A549 (cell line): ENCODE results near the gene GRK6. TPM values are rescaled to one million over a fixed set of nuclear protein-coding genes. Genes with fewer than 3 reads are reported as not detected.

ENCODE experiments used
- ATAC-seq, 2 experiments: fragments of 200-7000 bp in 1 of 2; fragments of >200 bp in 1 of 2; cut with Nextera tagmentation in 1 of 2; cut with Tn5 transposase in 1 of 2; 3 replicates each; pipeline versions ENCODE4 v1.8.0 to v1.9.1; 2018 to 2020; ENCODE audit warnings: mild to moderate bottlenecking in 1 of 2, moderate library complexity in 1 of 2
- CTCF ChIA-PET: fragments of 300-600 bp; sonication (Branson Sonifier 250); formaldehyde crosslinking; extraction: SDS; loops from one replicate; lab custom pipeline; 2021; ENCODE audit warnings: antibody characterized with exemption, inconsistent platforms; lab: Yijun Ruan, JAX
- POLR2A ChIA-PET: fragments of 350-600 bp; formaldehyde crosslinking; extraction: SDS; loops from one replicate; lab custom pipeline; 2021; ENCODE audit warnings: antibody characterized with exemption, inconsistent platforms; lab: Yijun Ruan, JAX
- DNase-seq, 2 experiments: peaks; one replicate each; pipeline versions ENCODE4 v3.0.0 to v3.0.0-alpha.2; 2011 to 2016; ENCODE audit warnings: low read depth in 1 of 2, low spot score in 1 of 2
- FAIRE-seq: peaks from 2 replicates; lab custom pipeline; 2011; peaks lifted over from hg19 to GRCh38; lab: Jason Lieb, UNC
- H3K27ac ChIP-seq, 2 experiments: fragments of >200 bp; sonication (Bioruptor Twin); formaldehyde crosslinking; 3 replicates each; pipeline ENCODE4 v1.5.1; 2016 to 2017
- H3K4me1 ChIP-seq: fragments of >200 bp; sonication (Bioruptor Twin); formaldehyde crosslinking; 3 replicates; pipeline ENCODE4 v1.6.1; 2016
- H3K4me2 ChIP-seq: fragments of >200 bp; sonication (Bioruptor Twin); formaldehyde crosslinking; 3 replicates; pipeline ENCODE4 v1.6.1; 2016
- H3K4me3 ChIP-seq: fragments of >200 bp; sonication (Bioruptor Twin); formaldehyde crosslinking; 3 replicates; pipeline ENCODE4 v1.5.1; 2016
- H3K9me3 ChIP-seq: fragments of >200 bp; sonication (Bioruptor Twin); formaldehyde crosslinking; 3 replicates; pipeline ENCODE4 v1.6.1; 2016
- BCL3 ChIP-seq: fragments of >200 bp; sonication (Bioruptor Twin); formaldehyde crosslinking; IDR thresholded peaks from 3 replicates; pipeline ENCODE4 v1.6.1; 2016
- E2F6 ChIP-seq: IDR thresholded peaks from 2 replicates; pipeline ENCODE4 v1.6.1; 2012; ENCODE audit warnings: low read depth, borderline replicate concordance
- ESRRA ChIP-seq: fragments of 150-350 bp; IDR thresholded peaks from 2 replicates; pipeline ENCODE4 v1.6.1; 2014; ENCODE audit warnings: mild to moderate bottlenecking, low read length, borderline replicate concordance
- FOSB ChIP-seq: fragments of 250-450 bp; sonication (Bioruptor Pico); IDR thresholded peaks from 2 replicates; pipeline ENCODE4 v1.5.0; 2020; ENCODE audit warnings: mild to moderate bottlenecking, moderate library complexity
- HDAC2 ChIP-seq: fragments of 200-600 bp; sonication (generic); IDR thresholded peaks from 2 replicates; pipeline ENCODE4 v1.6.1; 2016
- HES2 ChIP-seq: fragments of >200 bp; sonication (Bioruptor Twin); formaldehyde crosslinking; IDR thresholded peaks from 2 replicates; pipeline ENCODE4 v1.6.1; 2016
- JUN ChIP-seq, 2 experiments: fragments of >200 bp; sonication (Bioruptor Twin); formaldehyde crosslinking; IDR thresholded peaks; 2 replicates in 1 of 2; 3 replicates in 1 of 2; pipeline ENCODE4 v1.6.1; 2016 to 2017
- MAFK ChIP-seq: fragments of 450-650 bp; IDR thresholded peaks from 2 replicates; pipeline ENCODE4 v1.6.1; 2014; ENCODE audit not compliant: partially characterized antibody
- MAX ChIP-seq: IDR thresholded peaks from 2 replicates; pipeline ENCODE4 v1.6.1; 2012
- MYC ChIP-seq: IDR thresholded peaks from 2 replicates; pipeline ENCODE4 v1.6.1; 2012; ENCODE audit warnings: mild to moderate bottlenecking, inconsistent platforms, low read length, improper control_type of control experiment, borderline replicate concordance
- NFE2L2 ChIP-seq: fragments of 150-350 bp; conservative IDR thresholded peaks from 2 replicates; pipeline ENCODE4 v1.6.1; 2014; ENCODE audit warnings: low read length
- PHF8 ChIP-seq: fragments of 200-600 bp; sonication (generic); IDR thresholded peaks from 2 replicates; pipeline ENCODE4 v1.6.1; 2016; ENCODE audit warnings: low read depth, mild to moderate bottlenecking, antibody characterized with exemption, moderate library complexity, borderline replicate concordance
- POLR2A ChIP-seq: IDR thresholded peaks from 2 replicates; pipeline ENCODE4 v1.6.1; 2012; ENCODE audit warnings: mild to moderate bottlenecking, low read length
- RARB ChIP-seq: fragments of 250-450 bp; sonication (Bioruptor Pico); IDR thresholded peaks from 2 replicates; pipeline ENCODE4 v1.8.0; 2021; ENCODE audit warnings: mild to moderate bottlenecking, moderate library complexity
- RCOR1 ChIP-seq: fragments of 150-350 bp; IDR thresholded peaks from 2 replicates; pipeline ENCODE4 v1.6.1; 2014; ENCODE audit warnings: antibody characterized with exemption, low read length, low read depth
- RFX5 ChIP-seq: fragments of 450-650 bp; IDR thresholded peaks from 2 replicates; pipeline ENCODE4 v1.7.1; 2014; ENCODE audit warnings: antibody characterized with exemption, mild to moderate bottlenecking, moderate library complexity
- TFCP2L1 ChIP-seq: fragments of 250-450 bp; sonication (Bioruptor Pico); IDR thresholded peaks from 2 replicates; pipeline ENCODE4 v1.5.0; 2021; ENCODE audit warnings: mild to moderate bottlenecking
- ZFP36 ChIP-seq: fragments of 450-650 bp; IDR thresholded peaks from 2 replicates; pipeline ENCODE4 v1.6.1; 2014; ENCODE audit warnings: borderline replicate concordance; ENCODE audit not compliant: partially characterized antibody
- ZNF302 ChIP-seq: fragments of 250-450 bp; sonication (Bioruptor Pico); IDR thresholded peaks from 2 replicates; pipeline ENCODE4 v1.9.0; 2021; ENCODE audit warnings: inconsistent platforms, mild to moderate bottlenecking, moderate library complexity
- WGBS: methylation state at CpG from one replicate; pipeline ENCODE4 v1.1.6; 2017; ENCODE audit errors: missing lambda C conversion rate; 5-methylcytosine and 5-hydroxymethylcytosine counted together
- polyA plus RNA-seq, 4 experiments: library from polyadenylated mRNA; depleted of rRNA in 3 of 4; stranded (reverse); fragments of >200 nt; fragmentation: RNase III in 1 of 4; extraction: RNeasy Plus Mini Kit Qiagen cat#74134 plus additional on column Dnase treatment in 1 of 4; gene quantifications; 2 replicates in 3 of 4; 3 replicates in 1 of 4; pipeline ENCODE4 v1.2.3, GENCODE V29; 2011 to 2017
- TF ChIP-seq, protein P1 (sequence below): fragments of >200 bp; sonication (Bioruptor Twin); formaldehyde crosslinking; IDR thresholded peaks from 3 replicates; pipeline ENCODE4 v1.5.1; 2016

Gene GRK6
- polyA plus RNA-seq, 2 of the 4 experiments (the other 2 are of a cell fraction) = 20.1 to 28.8 TPM

GRCh38 chr5:177471610-177472356 is 45.3 kb downstream of the GRK6 start (continued):
- TF ChIP-seq MYC (no peak), HES2 (no peak), NFE2L2 (no peak), ZFP36 (no peak), ESRRA (no peak), RFX5 (no peak), FOSB (CRISPR knock-in tag) (no peak), RCOR1 (no peak)
- TF ChIP-seq, protein P1, sequence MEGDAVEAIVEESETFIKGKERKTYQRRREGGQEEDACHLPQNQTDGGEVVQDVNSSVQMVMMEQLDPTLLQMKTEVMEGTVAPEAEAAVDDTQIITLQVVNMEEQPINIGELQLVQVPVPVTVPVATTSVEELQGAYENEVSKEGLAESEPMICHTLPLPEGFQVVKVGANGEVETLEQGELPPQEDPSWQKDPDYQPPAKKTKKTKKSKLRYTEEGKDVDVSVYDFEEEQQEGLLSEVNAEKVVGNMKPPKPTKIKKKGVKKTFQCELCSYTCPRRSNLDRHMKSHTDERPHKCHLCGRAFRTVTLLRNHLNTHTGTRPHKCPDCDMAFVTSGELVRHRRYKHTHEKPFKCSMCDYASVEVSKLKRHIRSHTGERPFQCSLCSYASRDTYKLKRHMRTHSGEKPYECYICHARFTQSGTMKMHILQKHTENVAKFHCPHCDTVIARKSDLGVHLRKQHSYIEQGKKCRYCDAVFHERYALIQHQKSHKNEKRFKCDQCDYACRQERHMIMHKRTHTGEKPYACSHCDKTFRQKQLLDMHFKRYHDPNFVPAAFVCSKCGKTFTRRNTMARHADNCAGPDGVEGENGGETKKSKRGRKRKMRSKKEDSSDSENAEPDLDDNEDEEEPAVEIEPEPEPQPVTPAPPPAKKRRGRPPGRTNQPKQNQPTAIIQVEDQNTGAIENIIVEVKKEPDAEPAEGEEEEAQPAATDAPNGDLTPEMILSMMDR = no peak

GRCh38 chr5:177472460-177473442 is 46.3 kb downstream of the GRK6 start:
- Histone ChIP-seq H3K4me3 (peak overlapping the region; percentile 99), H3K4me2 (peak overlapping the region; percentile 99), H3K9me3 (no peaks in the 10 kb centered on the region), H3K27ac (peak overlapping the region; percentile 97 to 99), H3K4me1 (peaks cover 62% of the 10 kb centered on the region)
- DNase-seq (no peak), ATAC-seq (peak; percentile 15 to 43; a peak in 4 of 6 replicates), FAIRE-seq (no peak)
- TF ChIP-seq MAX (peak; percentile 7; the same call in 1 of the 2 replicates), JUN (IDR thresholded peaks at IDR 0.05) (no peak), E2F6 (peak; percentile 32; the same call in 1 of the 2 replicates), PHF8 (0 out of 2 replicates have a peak, but pooled peaks have one; percentile 24)
- ChIA-PET POLR2A (interaction anchor here (1.3 to 2.3 kb wide), 3 partner anchors 22 to 46 kb away, joined by 4 to 9 read pairs (median 5); partner anchors contain the start of genes GRK6 and PDLIM7), CTCF (interaction anchor here (0.6 to 19.7 kb wide), 5 partner anchors 9 to 57 kb away, joined by 3 to 241 read pairs (median 9); no protein-coding TSS in a partner anchor)
- WGBS = 4% methylated on average over 13 of the region's 93 CpGs

GRCh38 chr5:177473443-177474001 is 47.0 kb downstream of the GRK6 start, which contains the start of gene DBN1:
Gene DBN1 (minus strand): TSS chr5:177473634. CDS start chr5:177473521, 113 bp downstream.
- Histone ChIP-seq H3K4me3 (peak within 1 kb of the TSS; percentile 99), H3K4me1 (peaks cover 58% of the 10 kb centered on the region)
- CTCF ChIA-PET = interaction anchor here (1.5 to 19.7 kb wide), 4 partner anchors 17 to 83 kb away, joined by 4 to 241 read pairs (median 113); no protein-coding TSS in a partner anchor
- TF ChIP-seq TFCP2L1 (CRISPR knock-in tag) = no peak
- peak; percentile 9; the same call in 1 of the 2 replicates for TF ChIP-seq PHF8
- TF ChIP-seq MAFK = no peak
- no peak for TF ChIP-seq E2F6
- no peak for TF ChIP-seq ZNF302 (CRISPR knock-in tag)
- no peak for TF ChIP-seq RARB (CRISPR knock-in tag)
- TF ChIP-seq POLR2A = peak; percentile 44
- no peak for TF ChIP-seq HDAC2
- TF ChIP-seq JUN (IDR thresholded peaks at IDR 0.05) = peak; percentile 32 to 65; a peak in 2 of 5 replicates
- TF ChIP-seq BCL3 = 0 out of 3 replicates have a peak, but pooled peaks have one; percentile 31
- TF ChIP-seq, all 56 proteins: peak for 4
- FAIRE-seq (no peak), DNase-seq (peak; percentile 44 to 57), ATAC-seq (peak; percentile 44 to 48)
- Histone ChIP-seq H3K27ac (peak within 1 kb of the TSS; percentile 97 to 99), H3K4me2 (peak within 1 kb of the TSS; percentile 99), H3K9me3 (no peaks in the 10 kb centered on the region)
- POLR2A ChIA-PET = interaction anchor here (2.3 kb wide), 1 partner anchor 24 kb away, joined by 9 read pairs; the partner anchor contains the start of gene PDLIM7
- WGBS = 15% methylated on average over 5 of the region's 69 CpGs
